Body of pancreas (tissue), 4 donors: ENCODE results near the gene UBE2E2. TPM values are rescaled to one million over a fixed set of nuclear protein-coding genes. Genes with fewer than 3 reads are reported as not detected.

Source experiments
- ATAC-seq: fragments of 150-250 bp; one replicate; pipeline ENCODE4 v1.9.1; 2016
- DNase-seq, 4 donors: peaks; one replicate each; pipeline ENCODE4 v3.0.0-alpha.2; 2019
- H3K27ac ChIP-seq, 4 donors: fragments of 200-600 bp; sonication (generic); 1 replicate in 3 of 4; 2 replicates in 1 of 4; pipeline versions ENCODE4 v1.5.1 to v1.6.1; 2016 to 2019; ENCODE audit warnings: mild to moderate bottlenecking in 1 of 4, mixed read lengths in 1 of 4, moderate library complexity in 1 of 4
- H3K27me3 ChIP-seq, 2 donors: fragments of 200-600 bp; sonication (generic); one replicate each; pipeline ENCODE4 v1.6.0; 2016; ENCODE audit warnings: mild to moderate bottlenecking in 1 of 2
- H3K36me3 ChIP-seq, 2 donors: fragments of 200-600 bp; sonication (generic); replicated peaks in 1 of 2; 2 replicates each; pipeline ENCODE4 v1.5.1; 2016; ENCODE audit warnings: low read depth in 2 of 2; ENCODE audit not compliant: insufficient read depth in 1 of 2
- H3K4me1 ChIP-seq: fragments of 200-600 bp; sonication (generic); one replicate; pipeline ENCODE4 v1.6.0; 2016
- H3K4me3 ChIP-seq, 2 donors: fragments of 200-600 bp; sonication (generic); 1 replicate in 1 of 2; 2 replicates in 1 of 2; pipeline ENCODE4 v1.5.1; 2016 to 2019
- H3K9me3 ChIP-seq, 3 donors: fragments of 200-600 bp; sonication (generic); 1 replicate in 2 of 3; 2 replicates in 1 of 3; pipeline ENCODE4 v1.5.1; 2016
- POLR2A ChIP-seq, 3 donors: fragments of 450-650 bp; IDR thresholded peaks; one replicate each; pipeline ENCODE4 v1.6.1; 2016; ENCODE audit warnings: antibody characterized with exemption in 3 of 3, mild to moderate bottlenecking in 2 of 3
- WGBS, 2 donors: methylation state at CpG; one replicate each; pipeline ENCODE4 v1.1.5; 2017; 5-methylcytosine and 5-hydroxymethylcytosine counted together
- intact Hi-C: fragments of 100-400 bp; cut with DNase I; formaldehyde crosslinking; loops from one replicate; pipeline ENCODE4 v1.15.1; 2023
- total RNA-seq, 2 donors: library from RNA; depleted of rRNA; stranded (reverse); fragments of >200 nt; gene quantifications; one replicate each; pipeline ENCODE4 v1.1.0, GENCODE V29; 2016
- TF ChIP-seq, protein P1 (sequence below), 7 experiments: fragments of 450-650 bp in 4 of 7; fragments of 200-600 bp in 3 of 7; sonication (generic) in 3 of 7; IDR thresholded peaks; one replicate each; pipeline ENCODE4 v1.5.1; 2016 to 2019; ENCODE audit warnings: antibody characterized with exemption in 7 of 7

The UBE2E2 gene
- total RNA-seq, 2 donors from 2014 or later, result 7.8 to 23.7 TPM

DNA sequence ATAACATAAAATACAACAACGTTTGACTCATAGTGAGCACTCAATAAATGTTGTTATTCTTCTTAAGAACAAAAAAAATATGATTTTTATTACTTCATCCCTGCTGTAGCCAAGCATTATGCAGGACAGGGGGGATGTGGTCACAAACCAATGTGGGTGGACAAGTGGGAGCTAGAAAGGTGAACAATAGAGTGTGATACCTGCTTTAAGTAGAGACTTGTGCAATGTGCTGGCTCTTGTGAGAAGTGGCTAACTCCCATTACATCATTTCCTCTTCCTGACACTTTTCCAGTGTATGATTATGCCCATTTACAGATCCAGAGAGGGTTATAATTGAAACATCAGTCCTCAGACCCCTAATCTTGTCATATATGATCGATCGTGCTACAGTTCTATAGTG lies 193.6 kb downstream of the UBE2E2 start:
- H3K4me3 ChIP-seq, result no peak overlapping the region
- no peak for ATAC-seq
- intact Hi-C loops, result no loop called here

DNA sequence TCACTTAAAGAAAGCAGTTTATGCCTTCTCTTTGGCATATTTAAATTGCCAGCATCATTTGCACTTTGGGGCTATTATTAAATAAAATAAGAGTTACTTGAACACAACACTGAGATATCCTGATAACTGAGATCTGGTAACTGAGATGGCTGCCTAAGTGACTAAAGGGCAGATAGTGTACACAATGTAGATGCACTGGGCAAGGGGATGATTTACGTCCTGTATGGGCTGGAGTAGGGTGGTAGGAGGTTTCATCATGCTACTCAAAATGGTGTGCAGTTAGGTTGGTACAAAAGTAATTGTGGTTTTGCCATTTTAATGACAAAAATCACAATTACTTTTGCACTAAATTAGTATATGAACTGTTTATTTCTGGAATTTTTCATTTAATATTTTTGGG lies 196.1 kb downstream of the UBE2E2 start:
- ATAC-seq (no peak), DNase-seq (no peak)
- Histone ChIP-seq H3K4me3 (no peak overlapping the region), H3K9me3 (no peaks in the 10 kb centered on the region), H3K27me3 (no peaks in the 10 kb centered on the region), H3K36me3 (no peaks in the 10 kb centered on the region), H3K4me1 (no peaks in the 10 kb centered on the region), H3K27ac (no peak overlapping the region)
- TF ChIP-seq, protein P1, sequence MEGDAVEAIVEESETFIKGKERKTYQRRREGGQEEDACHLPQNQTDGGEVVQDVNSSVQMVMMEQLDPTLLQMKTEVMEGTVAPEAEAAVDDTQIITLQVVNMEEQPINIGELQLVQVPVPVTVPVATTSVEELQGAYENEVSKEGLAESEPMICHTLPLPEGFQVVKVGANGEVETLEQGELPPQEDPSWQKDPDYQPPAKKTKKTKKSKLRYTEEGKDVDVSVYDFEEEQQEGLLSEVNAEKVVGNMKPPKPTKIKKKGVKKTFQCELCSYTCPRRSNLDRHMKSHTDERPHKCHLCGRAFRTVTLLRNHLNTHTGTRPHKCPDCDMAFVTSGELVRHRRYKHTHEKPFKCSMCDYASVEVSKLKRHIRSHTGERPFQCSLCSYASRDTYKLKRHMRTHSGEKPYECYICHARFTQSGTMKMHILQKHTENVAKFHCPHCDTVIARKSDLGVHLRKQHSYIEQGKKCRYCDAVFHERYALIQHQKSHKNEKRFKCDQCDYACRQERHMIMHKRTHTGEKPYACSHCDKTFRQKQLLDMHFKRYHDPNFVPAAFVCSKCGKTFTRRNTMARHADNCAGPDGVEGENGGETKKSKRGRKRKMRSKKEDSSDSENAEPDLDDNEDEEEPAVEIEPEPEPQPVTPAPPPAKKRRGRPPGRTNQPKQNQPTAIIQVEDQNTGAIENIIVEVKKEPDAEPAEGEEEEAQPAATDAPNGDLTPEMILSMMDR (IDR thresholded peaks at IDR 0.05), result no peak
- TF ChIP-seq POLR2A (IDR thresholded peaks at IDR 0.05), result no peak
- intact Hi-C loops, result no loop called here
- 88 to 89% methylated on average over 1 of the region's 1 CpG for WGBS, 2 donors

More for the DNA sequence above, 193.6 kb downstream of the UBE2E2 start:
- no peak for TF ChIP-seq POLR2A (IDR thresholded peaks at IDR 0.05)
- TF ChIP-seq, protein P1 (IDR thresholded peaks at IDR 0.05), result no peak
- Histone ChIP-seq H3K36me3 (no peaks in the 10 kb centered on the region), H3K27ac (no peak overlapping the region), H3K4me1 (peaks cover 5% of the 10 kb centered on the region), H3K9me3 (no peaks in the 10 kb centered on the region), H3K27me3 (peaks cover 0 to 3% of the 10 kb centered on the region in 2 donors)
- DNase-seq, result no peak
- 78 to 91% methylated on average over 3 of the region's 3 CpGs for WGBS, 2 donors

DNA sequence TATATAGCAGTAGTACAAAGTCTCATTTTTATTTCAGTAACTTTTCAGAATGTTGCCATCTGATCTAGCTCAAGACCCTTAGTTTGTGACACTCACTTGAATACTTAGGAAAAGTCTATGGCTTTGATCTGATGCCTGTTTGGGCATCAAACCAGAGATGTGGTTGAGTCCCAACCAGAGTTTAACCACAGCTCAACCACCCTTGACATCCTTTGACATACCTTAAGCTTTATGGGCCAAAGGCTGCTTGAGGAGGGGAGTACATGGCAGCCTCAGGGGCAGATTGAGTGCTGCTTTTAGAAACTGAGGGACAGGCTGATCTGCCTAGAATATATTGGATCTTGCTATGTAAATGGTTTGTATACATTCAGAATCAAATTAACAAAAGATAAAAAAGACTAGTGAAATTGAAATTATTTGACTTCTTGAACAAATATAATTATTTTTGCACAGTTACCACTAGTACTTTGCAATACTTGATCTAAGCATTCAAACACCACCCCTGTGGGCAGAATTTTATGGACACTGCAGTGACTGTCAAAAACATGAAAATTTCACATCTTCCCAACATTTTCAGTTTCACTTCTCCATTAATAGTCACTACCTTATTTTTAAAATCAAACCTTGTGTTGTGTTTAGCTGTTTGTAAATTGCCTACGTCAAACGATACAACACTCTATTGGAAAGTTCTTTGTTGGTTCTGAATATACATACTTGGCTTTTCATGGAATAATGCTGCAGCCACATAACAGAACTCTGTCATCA lies 199.8 kb downstream of the UBE2E2 start:
- no peak for TF ChIP-seq POLR2A (IDR thresholded peaks at IDR 0.05)
- TF ChIP-seq, protein P1 (IDR thresholded peaks at IDR 0.05), result no peak
- 76 to 93% methylated on average over 2 of the region's 2 CpGs for WGBS, 2 donors
- intact Hi-C loops, result no loop called here

DNA sequence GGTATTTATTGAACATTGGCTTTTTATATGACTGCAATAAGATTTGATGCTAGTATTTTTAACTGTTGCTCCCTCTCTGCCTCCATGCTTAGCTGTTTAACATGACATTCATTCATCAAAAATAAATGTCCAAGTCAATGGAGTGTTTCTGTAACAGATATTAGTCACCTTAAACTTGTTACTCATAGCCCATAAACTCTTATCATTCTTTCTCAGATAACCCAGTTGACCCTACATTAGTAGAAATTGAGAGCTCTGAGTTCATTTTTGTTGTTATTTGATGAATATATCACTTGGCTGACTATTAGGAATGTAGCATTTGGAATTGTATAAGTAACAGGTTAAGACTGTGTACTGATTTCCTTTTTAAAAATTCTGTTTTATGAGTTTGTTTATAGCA lies 201.1 kb downstream of the UBE2E2 start:
- no peaks in the 10 kb centered on the region for H3K4me1 ChIP-seq
- DNase-seq (no peak), ATAC-seq (no peak)
- no peaks in the 10 kb centered on the region for H3K27me3 ChIP-seq
- H3K36me3 ChIP-seq, result no peaks in the 10 kb centered on the region
- intact Hi-C loops, result no loop called here
- no peak for TF ChIP-seq POLR2A (IDR thresholded peaks at IDR 0.05)
- TF ChIP-seq, protein P1 (IDR thresholded peaks at IDR 0.05), result no peak
- H3K27ac ChIP-seq, result no peak overlapping the region
- no peak overlapping the region for H3K4me3 ChIP-seq
- no peaks in the 10 kb centered on the region for H3K9me3 ChIP-seq

More for the DNA sequence above, 199.8 kb downstream of the UBE2E2 start:
- Histone ChIP-seq H3K4me1 (no peaks in the 10 kb centered on the region), H3K27ac (no peak overlapping the region), H3K36me3 (no peaks in the 10 kb centered on the region), H3K4me3 (no peak overlapping the region), H3K9me3 (no peaks in the 10 kb centered on the region), H3K27me3 (no peaks in the 10 kb centered on the region)
- ATAC-seq (no peak), DNase-seq (no peak)

DNA sequence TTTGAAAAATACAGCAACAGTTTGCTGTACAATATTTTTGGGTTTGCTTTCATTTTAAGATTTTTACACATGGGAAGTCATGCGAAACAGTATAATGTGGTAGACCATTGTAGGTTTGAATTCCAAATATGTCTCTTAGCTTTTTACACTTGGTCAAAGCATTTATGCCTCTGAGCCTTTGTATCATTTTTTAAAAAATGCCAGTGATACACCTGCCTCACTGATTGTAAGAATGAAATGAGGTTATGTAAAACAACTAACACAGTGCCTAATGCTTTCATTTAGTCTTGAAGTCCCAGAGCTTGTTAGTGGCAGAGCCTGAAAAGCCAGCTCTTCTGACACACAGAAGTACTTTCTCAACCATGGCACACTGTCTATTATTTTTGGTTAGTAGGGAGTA lies 202.0 kb downstream of the UBE2E2 start:
- no peak for DNase-seq
- WGBS, 2 donors, result 89 to 97% methylated on average over 1 of the region's 1 CpG

More for the DNA sequence above, 202.0 kb downstream of the UBE2E2 start:
- ATAC-seq, result no peak
- Histone ChIP-seq H3K27me3 (no peaks in the 10 kb centered on the region), H3K36me3 (no peaks in the 10 kb centered on the region), H3K9me3 (no peaks in the 10 kb centered on the region), H3K4me3 (no peak overlapping the region), H3K27ac (no peak overlapping the region), H3K4me1 (no peaks in the 10 kb centered on the region)
- no peak for TF ChIP-seq POLR2A (IDR thresholded peaks at IDR 0.05)
- TF ChIP-seq, protein P1 (IDR thresholded peaks at IDR 0.05), result no peak
- intact Hi-C loops, result no loop called here
